ENCODE measurements around the gene MALT1. TPM values are rescaled to one million over a fixed set of nuclear protein-coding genes. Genes with fewer than 3 reads are reported as not detected.

Gene MALT1
- total RNA-seq, 8 experiments from 2014 or later, result 10.0 to 15.5 (median 13.7) TPM

DNA sequence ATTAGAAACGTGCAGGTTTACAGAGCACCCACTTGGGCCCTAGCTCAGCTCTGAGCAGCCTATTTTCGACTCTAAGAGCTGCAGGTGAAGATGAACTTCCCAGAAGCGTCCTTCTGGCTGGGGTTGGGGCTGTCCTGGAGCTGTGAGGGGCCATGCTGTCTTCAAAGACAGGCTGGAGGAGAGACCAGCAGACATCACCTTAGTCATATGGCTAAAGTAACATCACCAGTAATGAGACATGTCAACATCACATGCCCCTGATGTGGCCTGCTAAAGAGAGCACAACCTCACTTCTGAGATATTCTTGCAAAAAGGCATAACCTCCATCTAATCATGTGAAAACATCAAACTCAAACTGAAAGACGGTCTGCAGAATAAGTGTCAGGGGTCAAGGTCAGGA, 106.2 kb downstream of the MALT1 start:
- no peaks in the 10 kb centered on the region for H3K4me1 ChIP-seq (replicated peaks in 1 of 2)
- ATAC-seq (replicated peaks in 6 of 8), result peak in 4 of 8 experiments; percentile 44 to 69 (median 50)
- in situ Hi-C loops (cut with MboI; ENCODE audit: low pct_unique_long_range_greater_than_20kb in 2 of 9, low sequenced_read_pairs in 9 of 9, unreplicated experiment in 9 of 9), result loop anchor here in 5 of 9 experiments (10.0 to 25.0 kb wide), 2 partner anchors 287 to 610 kb away; no protein-coding TSS in a partner anchor
- no peak overlapping the region for H3K4me3 ChIP-seq
- H3K27ac ChIP-seq, result no peak overlapping the region
- WGBS, 10 experiments, result 71 to 100% (median 81%) methylated on average over 1 to 4 of the region's 4 CpGs; no CpG with 5 or more reads in 3 of the 10 experiments

GRCh38 chr18:58779529-58779928, 108.3 kb downstream of the MALT1 start:
- 71 to 100% (median 88%) methylated on average over 2 to 5 of the region's 6 CpGs; no CpG with 5 or more reads in 2 of the 10 experiments for WGBS, 10 experiments
- peaks cover 5 to 7% of the 10 kb centered on the region in 2 donors for H3K4me1 ChIP-seq (replicated peaks in 1 of 2)
- in situ Hi-C loops (cut with MboI; ENCODE audit: low pct_unique_long_range_greater_than_20kb in 2 of 9, low sequenced_read_pairs in 9 of 9, unreplicated experiment in 9 of 9), result loop anchor here in 5 of 9 experiments (10.0 to 25.0 kb wide), 2 partner anchors 285 to 608 kb away; no protein-coding TSS in a partner anchor
- no peak overlapping the region for H3K27ac ChIP-seq
- no peak overlapping the region for H3K4me3 ChIP-seq
- ATAC-seq (replicated peaks in 6 of 8), result no peak

GRCh38 chr18:58780045-58780444, 108.8 kb downstream of the MALT1 start:
- in situ Hi-C loops (cut with MboI; ENCODE audit: low pct_unique_long_range_greater_than_20kb in 2 of 9, low sequenced_read_pairs in 9 of 9, unreplicated experiment in 9 of 9), result loop anchor here in 5 of 9 experiments (5.0 to 25.0 kb wide), 4 partner anchors 285 to 607 kb away; no protein-coding TSS in a partner anchor

DNA sequence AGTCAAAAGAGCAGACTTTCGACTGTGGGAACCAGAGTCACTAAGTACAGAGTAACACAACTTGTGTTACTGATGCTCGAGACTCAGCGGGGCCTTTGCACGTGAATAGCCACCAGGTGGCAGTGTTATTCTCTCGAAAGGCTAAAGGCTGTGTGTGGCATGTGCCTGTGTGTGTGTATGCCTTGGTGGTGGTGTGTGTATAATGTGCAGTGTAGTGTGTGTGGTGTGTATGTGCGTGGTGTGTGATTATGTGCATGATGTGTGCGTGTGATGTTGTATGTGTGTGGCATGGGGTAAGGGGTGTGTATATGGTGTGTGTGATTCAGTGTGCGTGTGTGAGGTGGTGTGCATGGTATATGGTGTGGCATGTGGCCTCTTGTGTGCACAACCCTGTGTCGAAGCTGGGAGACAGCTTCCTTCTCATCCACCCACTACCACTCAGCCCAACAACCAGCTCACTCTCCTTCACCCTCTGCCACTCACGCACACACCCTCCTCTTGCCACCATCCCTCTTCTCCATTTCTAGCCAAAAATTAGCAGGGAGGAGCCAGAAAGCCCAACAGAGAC, 110.4 kb downstream of the MALT1 start:
- WGBS, 10 experiments, result 0 to 40% (median 17%) methylated on average over 1 to 9 of the region's 10 CpGs; no CpG with 5 or more reads in 3 of the 10 experiments
- H3K4me1 ChIP-seq (replicated peaks in 1 of 2), result peaks cover 15% of the 10 kb centered on the region in 2 donors
- peak; percentile 78 to 90 (median 89) for ATAC-seq (replicated peaks in 6 of 8)
- H3K27ac ChIP-seq, result no peak overlapping the region
- in situ Hi-C loops (cut with MboI; ENCODE audit: low pct_unique_long_range_greater_than_20kb in 2 of 9, low sequenced_read_pairs in 9 of 9, unreplicated experiment in 9 of 9), result loop anchor here in 5 of 9 experiments (5.0 to 25.0 kb wide), 4 partner anchors 283 to 606 kb away; no protein-coding TSS in a partner anchor
- no peak overlapping the region for H3K4me3 ChIP-seq

More at GRCh38 chr18:58780045-58780444, 108.8 kb downstream of the MALT1 start:
- H3K27ac ChIP-seq, result no peak overlapping the region
- no peak overlapping the region for H3K4me3 ChIP-seq
- H3K4me1 ChIP-seq (replicated peaks in 1 of 2), result peaks cover 10 to 12% of the 10 kb centered on the region in 2 donors
- no peak for ATAC-seq (replicated peaks in 6 of 8)
- 78 to 100% (median 94%) methylated on average over 1 to 8 of the region's 10 CpGs; no CpG with 5 or more reads in 2 of the 10 experiments for WGBS, 10 experiments

DNA sequence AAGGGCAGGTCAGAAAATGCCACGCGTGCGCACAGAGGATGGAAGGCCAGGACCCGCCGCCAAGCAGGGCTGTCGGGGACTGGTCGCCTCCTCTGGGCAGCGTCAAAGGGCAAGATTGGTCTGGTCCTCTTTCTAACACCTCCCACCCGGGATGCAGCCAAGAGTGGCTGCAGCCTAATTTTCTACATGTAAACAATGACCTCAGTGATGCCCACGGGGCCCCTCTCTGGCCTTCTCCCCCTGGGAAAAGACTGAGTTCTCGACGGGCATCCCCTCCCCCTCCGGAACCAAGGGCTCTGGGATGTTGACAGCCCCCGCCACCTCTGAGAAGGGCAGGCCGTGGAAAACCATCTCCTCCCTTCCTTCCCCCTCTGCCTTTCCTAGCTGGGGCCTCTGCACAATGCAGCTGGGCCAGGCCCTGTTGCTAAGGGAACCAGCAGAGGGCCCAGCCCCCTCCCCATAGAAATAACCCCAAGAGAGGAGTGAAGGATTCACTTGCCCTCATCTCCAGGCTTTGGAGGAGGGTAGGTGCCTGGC, 113.4 kb downstream of the MALT1 start:
- no peak overlapping the region for H3K4me3 ChIP-seq
- in situ Hi-C loops (cut with MboI; ENCODE audit: low pct_unique_long_range_greater_than_20kb in 2 of 9, low sequenced_read_pairs in 9 of 9, unreplicated experiment in 9 of 9), result loop anchor here in 5 of 9 experiments (5.0 to 25.0 kb wide), 4 partner anchors 280 to 603 kb away; no protein-coding TSS in a partner anchor
- H3K27ac ChIP-seq, result peak overlapping the region in 1 of 2 donors; percentile 8
- ATAC-seq (replicated peaks in 6 of 8), result peak in 5 of 8 experiments; percentile 31 to 61 (median 40)
- 17 to 100% (median 93%) methylated on average over 1 to 8 of the region's 15 CpGs; no CpG with 5 or more reads in 3 of the 10 experiments for WGBS, 10 experiments
- peaks cover 19 to 22% of the 10 kb centered on the region in 2 donors for H3K4me1 ChIP-seq (replicated peaks in 1 of 2)

- Histone ChIP-seq H3K4me1 (replicated peaks in 1 of 2) (peaks cover 22 to 26% of the 10 kb centered on the region in 2 donors), H3K27ac (no peak overlapping the region), H3K4me3 (no peak overlapping the region)
- WGBS, 10 experiments, result 10 to 100% (median 65%) methylated on average over 1 to 6 of the region's 13 CpGs; no CpG with 5 or more reads in 2 of the 10 experiments
- in situ Hi-C loops (cut with MboI; ENCODE audit: low pct_unique_long_range_greater_than_20kb in 2 of 9, low sequenced_read_pairs in 9 of 9, unreplicated experiment in 9 of 9), result loop anchor here in 4 of 9 experiments (10.0 to 25.0 kb wide), 3 partner anchors 280 to 602 kb away; no protein-coding TSS in a partner anchor
- ATAC-seq (replicated peaks in 6 of 8), result peak; percentile 7 to 75 (median 36)
These were observed 114.0 kb downstream of the MALT1 start for GRCh38 chr18:58785171-58785805.

- Histone ChIP-seq H3K4me3 (no peak overlapping the region), H3K27ac (no peak overlapping the region), H3K4me1 (replicated peaks in 1 of 2) (peaks cover 22 to 26% of the 10 kb centered on the region in 2 donors)
- 43 to 100% (median 97%) methylated on average over 1 to 4 of the region's 4 CpGs; no CpG with 5 or more reads in 3 of the 10 experiments for WGBS, 10 experiments
- in situ Hi-C loops (cut with MboI; ENCODE audit: low pct_unique_long_range_greater_than_20kb in 2 of 9, low sequenced_read_pairs in 9 of 9, unreplicated experiment in 9 of 9), result loop anchor here in 4 of 9 experiments (10.0 to 25.0 kb wide), 3 partner anchors 279 to 601 kb away; no protein-coding TSS in a partner anchor
- ATAC-seq (replicated peaks in 6 of 8), result no peak
These were observed 114.6 kb downstream of the MALT1 start for GRCh38 chr18:58785870-58786269.

DNA sequence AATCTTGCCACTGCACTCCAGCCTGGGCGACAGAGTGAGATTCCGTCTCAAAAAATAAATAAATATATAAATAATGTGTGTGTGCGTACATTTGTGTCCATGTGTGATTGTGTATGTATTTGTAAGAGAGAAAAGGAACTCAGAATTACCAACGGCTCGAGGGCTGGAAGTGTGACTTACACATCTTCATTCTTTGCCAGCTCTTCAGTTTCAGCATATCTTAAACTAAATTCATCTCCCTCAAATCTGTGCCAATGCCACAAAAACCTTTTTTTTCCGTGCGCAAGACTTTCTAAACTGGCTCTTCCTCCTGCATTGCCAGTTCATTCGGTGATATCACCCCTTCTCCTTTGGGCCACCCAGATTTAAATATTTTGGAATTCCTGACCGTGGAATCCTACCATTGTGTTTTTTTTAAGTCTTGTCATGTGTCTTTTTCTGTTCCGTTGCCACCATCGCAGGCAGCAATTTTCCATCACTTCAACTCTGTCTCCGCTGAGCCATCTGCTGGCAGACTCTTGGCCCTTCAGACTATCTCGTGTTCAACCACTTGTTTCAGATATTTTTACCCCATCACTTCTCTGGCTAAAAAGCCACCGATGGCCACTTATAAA, 116.4 kb downstream of the MALT1 start:
- Histone ChIP-seq H3K4me1 (replicated peaks in 1 of 2) (peaks cover 22 to 26% of the 10 kb centered on the region in 2 donors), H3K4me3 (no peak overlapping the region), H3K27ac (no peak overlapping the region)
- ATAC-seq (replicated peaks in 6 of 8), result no peak
- 60 to 93% (median 86%) methylated on average over 3 to 14 of the region's 14 CpGs for WGBS, 10 experiments
- in situ Hi-C loops (cut with MboI; ENCODE audit: low pct_unique_long_range_greater_than_20kb in 2 of 9, low sequenced_read_pairs in 9 of 9, unreplicated experiment in 9 of 9), result loop anchor here in 4 of 9 experiments (10.0 to 25.0 kb wide), 3 partner anchors 277 to 600 kb away; no protein-coding TSS in a partner anchor

- in situ Hi-C loops (cut with MboI; ENCODE audit: low pct_unique_long_range_greater_than_20kb in 2 of 9, low sequenced_read_pairs in 9 of 9, unreplicated experiment in 9 of 9), result loop anchor here in 4 of 9 experiments (10.0 to 25.0 kb wide), 3 partner anchors 276 to 599 kb away; no protein-coding TSS in a partner anchor
These were observed 117.2 kb downstream of the MALT1 start for GRCh38 chr18:58788470-58788869.

DNA sequence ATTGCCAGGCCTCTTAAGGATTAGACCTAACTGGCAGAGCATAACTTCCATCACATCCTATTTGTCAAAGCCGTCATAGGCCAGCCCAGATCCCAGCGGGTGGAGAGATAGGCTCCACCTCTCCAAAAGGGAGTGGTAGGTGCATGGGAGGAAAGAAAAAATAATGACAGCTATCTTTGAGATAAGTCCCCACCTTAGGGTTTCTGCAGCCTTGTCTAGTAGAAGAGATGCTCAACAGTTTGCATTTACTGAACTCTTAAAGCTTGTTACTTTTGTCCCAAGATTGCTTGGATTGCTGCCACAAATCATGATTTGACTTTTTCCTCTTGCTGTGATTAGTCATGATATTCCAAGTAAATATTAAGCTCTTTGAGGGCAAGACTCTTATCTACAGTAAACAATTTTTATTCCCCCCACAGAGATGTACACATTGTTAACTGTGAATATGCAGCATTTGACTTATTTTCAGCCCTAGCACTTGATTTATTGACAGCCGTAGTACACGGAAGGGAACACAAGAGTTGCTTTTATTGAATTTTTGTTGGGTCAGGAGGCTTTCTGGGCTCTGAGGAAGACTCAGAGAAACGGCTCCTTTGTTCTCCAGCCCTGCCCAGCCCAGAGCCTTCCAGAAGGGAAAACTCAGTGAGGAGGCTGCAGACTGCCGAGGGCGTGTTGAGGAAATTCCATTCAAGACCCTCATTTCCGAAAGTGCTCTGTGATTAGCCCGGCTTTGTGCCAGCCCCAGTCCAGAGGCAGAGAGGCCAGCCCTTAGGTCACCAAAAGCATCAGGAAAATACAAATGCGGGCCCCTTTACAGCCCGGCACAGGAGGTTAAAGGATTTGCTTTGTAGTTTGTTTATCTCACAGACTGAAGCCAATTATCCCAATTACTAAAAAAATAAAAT, 118.0 kb downstream of the MALT1 start:
- peak overlapping the region in 1 of 2 donors; percentile 22 for H3K27ac ChIP-seq

More at GRCh38 chr18:58788470-58788869, 117.2 kb downstream of the MALT1 start:
- Histone ChIP-seq H3K4me3 (no peak overlapping the region), H3K27ac (no peak overlapping the region), H3K4me1 (replicated peaks in 1 of 2) (peaks cover 22 to 26% of the 10 kb centered on the region in 2 donors)
- peak in 3 of 8 experiments; percentile 9 to 64 (median 24) for ATAC-seq (replicated peaks in 6 of 8)
- 60 to 100% (median 100%) methylated on average over 1 to 3 of the region's 3 CpGs; no CpG with 5 or more reads in 4 of the 10 experiments for WGBS, 10 experiments

DNA sequence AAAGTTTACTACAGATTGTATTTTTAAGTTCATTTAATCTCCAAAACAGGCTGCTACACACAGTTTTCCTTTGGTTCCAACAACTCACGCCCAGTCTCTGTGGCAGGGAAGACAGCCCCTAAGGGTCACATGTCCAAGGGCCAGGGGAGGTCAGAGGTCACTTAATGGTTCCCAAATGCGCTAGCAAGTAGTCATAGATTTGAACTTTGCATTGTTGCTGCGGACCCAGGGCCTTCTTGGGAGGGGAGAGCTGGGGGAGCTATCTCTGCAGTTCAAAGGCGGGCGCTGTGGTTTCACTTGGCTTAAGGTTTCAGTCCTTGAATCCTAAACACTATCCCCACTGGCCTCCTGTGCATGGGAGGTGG, 118.6 kb downstream of the MALT1 start:
- no peak for ATAC-seq (replicated peaks in 6 of 8)
- Histone ChIP-seq H3K27ac (no peak overlapping the region), H3K4me1 (replicated peaks in 1 of 2) (peaks cover 12 to 18% of the 10 kb centered on the region in 2 donors), H3K4me3 (no peak overlapping the region)
- WGBS, 10 experiments, result 55 to 100% (median 80%) methylated on average over 1 to 2 of the region's 5 CpGs; no CpG with 5 or more reads in 5 of the 10 experiments
- in situ Hi-C loops (cut with MboI; ENCODE audit: low pct_unique_long_range_greater_than_20kb in 2 of 9, low sequenced_read_pairs in 9 of 9, unreplicated experiment in 9 of 9), result loop anchor here in 4 of 9 experiments (10.0 to 25.0 kb wide), 3 partner anchors 275 to 597 kb away; no protein-coding TSS in a partner anchor

More for the DNA sequence above, 118.0 kb downstream of the MALT1 start:
- ATAC-seq (replicated peaks in 6 of 8), result peak in 7 of 8 experiments; percentile 9 to 66 (median 55)
- peaks cover 18 to 24% of the 10 kb centered on the region in 2 donors for H3K4me1 ChIP-seq (replicated peaks in 1 of 2)
- WGBS, 10 experiments, result 28 to 80% (median 40%) methylated on average over 1 to 10 of the region's 11 CpGs
- in situ Hi-C loops (cut with MboI; ENCODE audit: low pct_unique_long_range_greater_than_20kb in 2 of 9, low sequenced_read_pairs in 9 of 9, unreplicated experiment in 9 of 9), result loop anchor here in 4 of 9 experiments (10.0 to 25.0 kb wide), 3 partner anchors 276 to 598 kb away; no protein-coding TSS in a partner anchor
- no peak overlapping the region for H3K4me3 ChIP-seq

Data from motor neuron (in vitro differentiated cells).